ENCODE results near the gene SESN1. TPM values are rescaled to one million over a fixed set of nuclear protein-coding genes. Genes with fewer than 3 reads are reported as not detected.

The SESN1 gene
- total RNA-seq, 2 experiments from 2014 or later: 9.3 to 10.6 TPM

GRCh38 chr6:108961985-108962384 lies 132.7 kb downstream of the SESN1 start:
- ChIA-PET POLR2A (no interaction called here), CTCF (no interaction called here)
- H3K9me3 Mint-ChIP-seq: no peaks in the 10 kb centered on the region
- no peak overlapping the region for H3K27ac Mint-ChIP-seq
- H3K27me3 Mint-ChIP-seq: no peaks in the 10 kb centered on the region
- no peaks in the 10 kb centered on the region for H3K36me3 Mint-ChIP-seq
- H3K4me3 Mint-ChIP-seq: no peak overlapping the region
- no peak for DNase-seq
- H3K4me1 Mint-ChIP-seq (ENCODE audit: low read depth): peaks cover 7% of the 10 kb centered on the region
- intact Hi-C loops (cut with micrococcal nuclease): no loop called here

DNA sequence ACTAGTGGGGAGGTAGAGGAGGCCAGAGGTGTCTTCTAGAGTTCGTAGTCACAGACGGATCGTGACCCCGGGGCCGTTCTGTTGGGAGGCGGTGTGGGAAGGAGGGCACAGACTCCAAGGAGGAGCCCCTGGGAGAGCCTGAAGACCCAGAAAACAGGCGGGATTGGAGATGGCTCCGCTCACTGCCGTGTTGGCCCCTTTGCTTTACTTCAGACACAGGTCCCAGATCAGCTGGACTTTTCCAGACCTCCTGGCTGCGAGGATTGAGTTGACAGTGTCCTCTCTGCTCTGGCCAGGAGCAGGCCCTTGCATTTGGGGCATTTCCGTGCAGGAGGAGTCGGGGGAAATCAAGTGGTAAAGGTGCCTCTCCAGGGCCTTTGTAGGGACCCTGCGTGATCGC lies 133.6 kb downstream of the SESN1 start:
- intact Hi-C loops (cut with micrococcal nuclease): no loop called here
- DNase-seq: no peak
- no peaks in the 10 kb centered on the region for H3K27me3 Mint-ChIP-seq
- H3K9me3 Mint-ChIP-seq: no peaks in the 10 kb centered on the region
- H3K4me1 Mint-ChIP-seq (ENCODE audit: low read depth): peaks cover 7% of the 10 kb centered on the region
- POLR2A ChIA-PET: no interaction called here
- H3K36me3 Mint-ChIP-seq: no peaks in the 10 kb centered on the region
- no peak overlapping the region for H3K27ac Mint-ChIP-seq
- CTCF ChIA-PET: interaction anchor here (0.6 kb wide), 1 partner anchor 362 kb away, joined by 3 read pairs; no protein-coding TSS in a partner anchor
- no peak overlapping the region for H3K4me3 Mint-ChIP-seq

GRCh38 chr6:108960601-108961000 lies 134.0 kb downstream of the SESN1 start:
- ChIA-PET POLR2A (no interaction called here), CTCF (no interaction called here)
- H3K4me3 Mint-ChIP-seq: no peak overlapping the region
- intact Hi-C loops (cut with micrococcal nuclease): no loop called here
- no peaks in the 10 kb centered on the region for H3K9me3 Mint-ChIP-seq
- no peak overlapping the region for H3K27ac Mint-ChIP-seq
- DNase-seq: no peak
- H3K36me3 Mint-ChIP-seq: no peaks in the 10 kb centered on the region
- no peaks in the 10 kb centered on the region for H3K27me3 Mint-ChIP-seq
- peaks cover 10% of the 10 kb centered on the region for H3K4me1 Mint-ChIP-seq (ENCODE audit: low read depth)

GRCh38 chr6:108959972-108960582 lies 134.6 kb downstream of the SESN1 start:
- ChIA-PET POLR2A (no interaction called here), CTCF (interaction anchor here (0.7 kb wide), 1 partner anchor 42 kb away, joined by 3 read pairs; no protein-coding TSS in a partner anchor)
- intact Hi-C loops (cut with micrococcal nuclease): no loop called here
- no peak overlapping the region for H3K4me3 Mint-ChIP-seq
- DNase-seq: no peak
- H3K27ac Mint-ChIP-seq: no peak overlapping the region
- H3K36me3 Mint-ChIP-seq: no peaks in the 10 kb centered on the region
- H3K4me1 Mint-ChIP-seq (ENCODE audit: low read depth): peaks cover 15% of the 10 kb centered on the region
- H3K9me3 Mint-ChIP-seq: no peaks in the 10 kb centered on the region
- no peaks in the 10 kb centered on the region for H3K27me3 Mint-ChIP-seq

GRCh38 chr6:108958900-108959770 lies 135.5 kb downstream of the SESN1 start:
- H3K4me3 Mint-ChIP-seq: no peak overlapping the region
- no peak for DNase-seq
- no peaks in the 10 kb centered on the region for H3K36me3 Mint-ChIP-seq
- H3K27me3 Mint-ChIP-seq: no peaks in the 10 kb centered on the region
- ChIA-PET CTCF (no interaction called here), POLR2A (no interaction called here)
- no peak overlapping the region for H3K27ac Mint-ChIP-seq
- peaks cover 16% of the 10 kb centered on the region for H3K4me1 Mint-ChIP-seq (ENCODE audit: low read depth)
- H3K9me3 Mint-ChIP-seq: no peaks in the 10 kb centered on the region
- intact Hi-C loops (cut with micrococcal nuclease): no loop called here

- POLR2A ChIA-PET: no interaction called here
- DNase-seq: no peak
- H3K36me3 Mint-ChIP-seq: no peaks in the 10 kb centered on the region
- no peak overlapping the region for H3K4me3 Mint-ChIP-seq
- intact Hi-C loops (cut with micrococcal nuclease): no loop called here
- H3K27ac Mint-ChIP-seq: no peak overlapping the region
- H3K4me1 Mint-ChIP-seq (ENCODE audit: low read depth): peaks cover 16% of the 10 kb centered on the region
- H3K27me3 Mint-ChIP-seq: no peaks in the 10 kb centered on the region
- H3K9me3 Mint-ChIP-seq: no peaks in the 10 kb centered on the region
- CTCF ChIA-PET: no interaction called here
These were observed 137.4 kb downstream of the SESN1 start for GRCh38 chr6:108957221-108957620.

DNA sequence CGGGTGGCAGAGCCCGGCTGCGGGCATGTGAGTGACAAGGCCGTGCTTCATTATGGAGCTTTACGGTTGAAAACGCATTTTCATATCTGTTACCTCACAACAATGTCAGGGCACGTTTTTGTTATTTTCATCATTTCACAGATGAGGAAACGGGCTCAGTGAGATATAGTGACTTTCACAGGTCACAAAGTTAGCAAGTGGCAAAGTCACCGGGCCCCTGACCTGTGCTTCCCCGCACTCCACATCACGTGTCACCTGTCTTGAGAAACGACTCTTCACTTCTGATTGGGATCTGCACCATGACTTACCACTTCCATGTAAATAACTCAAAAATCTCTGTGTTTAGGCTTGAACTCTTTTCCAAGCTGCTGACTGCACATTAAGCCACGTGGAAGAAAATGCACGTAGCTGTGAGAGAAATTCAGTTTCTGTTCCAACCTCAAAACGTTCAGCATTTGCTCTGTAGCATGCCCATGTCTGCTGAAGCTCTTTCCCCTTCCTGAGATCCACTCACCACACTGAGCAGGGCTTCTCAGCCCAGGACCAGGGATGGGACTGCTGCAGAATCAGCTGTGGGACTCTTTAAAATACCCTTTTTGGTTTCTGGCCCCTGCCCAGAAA lies 139.2 kb downstream of the SESN1 start:
- CTCF ChIA-PET: interaction anchor here (0.8 to 0.9 kb wide), 2 partner anchors 11 to 31 kb away, joined by 3 read pairs; no protein-coding TSS in a partner anchor
- H3K4me3 Mint-ChIP-seq: no peak overlapping the region
- peaks cover 16% of the 10 kb centered on the region for H3K4me1 Mint-ChIP-seq (ENCODE audit: low read depth)
- peak overlapping the region; percentile 5 for H3K27ac Mint-ChIP-seq
- intact Hi-C loops (cut with micrococcal nuclease): no loop called here
- DNase-seq: no peak
- H3K27me3 Mint-ChIP-seq: no peaks in the 10 kb centered on the region
- POLR2A ChIA-PET: interaction anchor here (1.2 kb wide), 1 partner anchor 33 kb away, joined by 4 read pairs; no protein-coding TSS in a partner anchor
- H3K9me3 Mint-ChIP-seq: no peaks in the 10 kb centered on the region
- H3K36me3 Mint-ChIP-seq: no peaks in the 10 kb centered on the region

GRCh38 chr6:108953681-108954080 lies 141.0 kb downstream of the SESN1 start:
- H3K4me1 Mint-ChIP-seq (ENCODE audit: low read depth): peaks cover 9% of the 10 kb centered on the region
- intact Hi-C loops (cut with micrococcal nuclease): no loop called here
- ChIA-PET CTCF (no interaction called here), POLR2A (interaction anchor here (0.6 kb wide), 1 partner anchor 21 kb away, joined by 4 read pairs; no protein-coding TSS in a partner anchor)
- H3K4me3 Mint-ChIP-seq: no peak overlapping the region
- DNase-seq: no peak
- H3K27me3 Mint-ChIP-seq: no peaks in the 10 kb centered on the region
- no peak overlapping the region for H3K27ac Mint-ChIP-seq
- H3K36me3 Mint-ChIP-seq: no peaks in the 10 kb centered on the region
- H3K9me3 Mint-ChIP-seq: no peaks in the 10 kb centered on the region

DNA sequence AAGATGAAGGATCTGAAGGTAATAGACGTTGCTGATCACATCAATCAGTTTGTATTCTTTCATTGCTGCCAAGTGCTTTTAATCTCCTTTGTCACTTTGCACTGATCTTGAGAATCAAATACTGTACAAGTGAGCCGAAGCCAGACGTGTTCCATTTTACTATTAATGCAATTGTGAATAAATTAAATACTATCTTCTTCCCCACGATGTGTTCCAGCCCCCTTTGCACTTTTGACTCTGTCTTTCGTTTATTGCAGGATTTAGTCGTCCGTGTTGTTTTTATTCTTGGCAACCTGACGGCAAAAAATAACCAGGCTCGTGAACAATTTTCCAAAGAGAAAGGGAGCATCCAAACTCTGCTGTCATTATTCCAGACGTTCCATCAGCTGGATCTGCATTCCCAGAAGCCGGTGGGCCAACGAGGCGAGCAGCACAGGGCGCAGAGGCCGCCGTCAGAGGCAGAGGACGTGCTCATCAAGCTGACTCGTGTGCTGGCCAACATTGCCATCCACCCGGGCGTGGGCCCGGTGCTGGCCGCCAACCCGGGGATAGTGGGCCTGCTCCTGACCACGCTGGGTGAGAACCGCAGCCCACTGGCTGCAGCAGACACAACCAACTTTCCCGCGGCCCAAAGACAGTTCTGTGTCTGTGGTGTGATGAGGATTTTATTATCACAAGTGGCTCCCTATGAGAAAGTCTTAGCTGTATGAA lies 141.7 kb downstream of the SESN1 start:
- Mint-ChIP-seq H3K36me3 (no peaks in the 10 kb centered on the region), H3K27me3 (no peaks in the 10 kb centered on the region), H3K9me3 (no peaks in the 10 kb centered on the region), H3K4me3 (no peak overlapping the region), H3K27ac (no peak overlapping the region), H3K4me1 (ENCODE audit: low read depth) (peaks cover 9% of the 10 kb centered on the region)
- intact Hi-C loops (cut with micrococcal nuclease): no loop called here
- ChIA-PET CTCF (no interaction called here), POLR2A (interaction anchor here (0.6 kb wide), 1 partner anchor 20 kb away, joined by 4 read pairs; no protein-coding TSS in a partner anchor)
- no peak for DNase-seq

GRCh38 chr6:108951351-108951953 lies 143.2 kb downstream of the SESN1 start:
- H3K27ac Mint-ChIP-seq: no peak overlapping the region

DNA sequence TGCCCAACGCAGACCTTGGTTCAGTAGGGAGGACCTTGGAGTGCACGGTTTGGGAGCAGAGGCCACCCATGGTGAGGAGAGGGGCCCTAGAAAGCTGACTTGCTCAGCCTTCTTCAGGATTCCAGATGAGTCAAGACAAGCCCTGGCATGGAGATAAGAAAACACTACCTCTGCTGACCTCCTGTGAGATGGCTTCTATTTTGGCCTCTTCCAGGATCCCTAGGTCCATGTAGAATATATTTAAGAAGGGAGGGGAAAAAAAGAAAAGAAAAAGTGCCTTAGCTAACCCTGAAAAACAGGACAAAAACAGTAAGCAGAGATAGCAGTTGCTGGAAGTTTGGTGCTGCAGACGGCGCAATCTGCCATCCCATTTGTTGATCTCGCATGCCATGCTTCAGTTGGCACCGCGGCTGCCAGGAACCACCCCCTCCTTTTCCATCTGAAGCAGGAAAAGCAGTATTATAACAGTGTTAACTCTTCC lies 146.4 kb downstream of the SESN1 start:
- Mint-ChIP-seq H3K27me3 (no peaks in the 10 kb centered on the region), H3K36me3 (no peaks in the 10 kb centered on the region), H3K9me3 (no peaks in the 10 kb centered on the region), H3K27ac (no peak overlapping the region), H3K4me1 (ENCODE audit: low read depth) (peaks cover 26% of the 10 kb centered on the region), H3K4me3 (no peak overlapping the region)
- ChIA-PET CTCF (interaction anchor here (1.2 kb wide), 2 partner anchors 33 to 125 kb away, joined by 3 to 4 read pairs; no protein-coding TSS in a partner anchor), POLR2A (interaction anchor here (0.5 kb wide), 1 partner anchor 24 kb away, joined by 4 read pairs; no protein-coding TSS in a partner anchor)
- DNase-seq: no peak
- intact Hi-C loops (cut with micrococcal nuclease): loop anchor here (10.0 kb wide), 2 partner anchors 127 to 357 kb away; no protein-coding TSS in a partner anchor

More at GRCh38 chr6:108951351-108951953, 143.2 kb downstream of the SESN1 start:
- ChIA-PET POLR2A (no interaction called here), CTCF (no interaction called here)
- Mint-ChIP-seq H3K36me3 (no peaks in the 10 kb centered on the region), H3K27me3 (no peaks in the 10 kb centered on the region), H3K4me3 (no peak overlapping the region), H3K9me3 (no peaks in the 10 kb centered on the region), H3K4me1 (ENCODE audit: low read depth) (peaks cover 18% of the 10 kb centered on the region)
- DNase-seq: no peak
- intact Hi-C loops (cut with micrococcal nuclease): no loop called here
